ENCODE data around the gene CCDC107.

Gene CCDC107

DNA sequence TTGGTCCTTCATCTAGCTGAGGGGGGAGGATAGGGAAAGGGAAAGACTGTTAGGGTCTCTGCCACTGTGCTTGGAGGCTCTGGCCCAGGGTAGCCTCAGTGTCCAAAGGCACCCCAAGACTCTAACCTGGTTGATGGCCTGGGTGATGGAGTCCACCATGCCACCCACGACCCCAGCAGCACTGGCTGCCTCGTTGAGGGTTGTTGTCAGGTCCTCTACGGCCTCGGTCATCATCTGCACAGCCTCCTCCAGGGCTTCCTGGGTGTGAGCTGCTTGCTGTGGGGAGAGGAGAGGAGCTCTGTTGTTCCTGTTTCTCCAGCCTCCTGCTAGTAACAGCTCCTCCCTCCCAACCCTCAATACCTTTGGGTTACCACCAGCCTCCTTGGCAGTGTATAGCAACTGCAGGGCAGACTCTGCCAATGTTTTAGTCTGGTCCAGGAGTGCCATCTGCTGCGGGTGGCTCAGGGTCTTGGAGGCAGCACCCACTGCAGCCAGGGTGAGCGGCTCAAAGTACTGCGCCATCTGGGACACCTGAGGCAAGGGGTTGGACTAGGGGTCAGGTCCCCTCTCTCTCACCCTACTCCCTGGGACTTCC is 47.8 kb downstream of the CCDC107 start:
- DNase-seq: no peak

- DNase-seq: no peak
Measured at GRCh38 chr9:35706951-35707350, 48.9 kb downstream of the CCDC107 start.

- DNase-seq: no peak
Measured at GRCh38 chr9:35708146-35708545, 50.1 kb downstream of the CCDC107 start.

DNA sequence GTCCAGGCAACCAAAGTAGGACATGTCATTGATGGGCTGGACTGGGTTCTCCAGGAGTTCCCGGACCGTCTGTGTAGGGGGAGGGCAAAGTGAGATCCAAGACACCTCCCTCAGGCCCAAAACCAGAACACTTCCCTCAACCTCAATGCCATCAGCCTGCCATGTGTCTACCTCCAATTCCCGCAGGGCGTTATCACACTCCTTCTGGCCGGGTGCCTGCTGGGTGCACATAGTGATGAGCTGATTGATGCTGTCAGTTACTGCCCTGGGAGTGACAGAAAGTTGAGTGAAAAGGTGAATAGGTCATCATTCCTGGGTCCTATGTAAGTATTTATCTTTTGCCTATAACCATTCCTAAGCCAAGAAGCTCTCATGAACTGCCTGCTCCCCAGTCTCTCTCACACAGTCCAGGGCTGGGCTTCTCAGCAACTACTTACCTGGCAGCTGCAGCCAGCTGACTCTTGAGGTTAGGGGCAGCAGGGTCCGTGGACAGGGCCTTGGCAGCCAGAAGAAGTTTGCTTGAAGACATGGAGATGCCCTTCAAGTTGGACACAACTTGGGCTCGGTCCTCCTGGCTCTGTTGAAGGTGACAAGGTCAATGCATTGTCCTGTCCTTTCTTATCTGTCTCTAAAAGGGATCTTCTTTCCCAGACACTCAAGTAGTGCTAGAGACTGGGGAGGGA is 52.9 kb downstream of the CCDC107 start:
- no peak for DNase-seq

Data from T-helper 2 cell (primary cell).